SH-SY5Y (cell line): ENCODE results near the gene ZNF618.

ENCODE experiments used
- GATA2 ChIP-seq: IDR thresholded peaks from 2 replicates; pipeline ENCODE4 v1.6.1; 2011; ENCODE audit warnings: mild to moderate bottlenecking, low read depth, low read length
- GATA3 ChIP-seq: IDR thresholded peaks from 2 replicates; pipeline ENCODE4 v1.6.1; 2011; ENCODE audit warnings: low read depth, mild to moderate bottlenecking, low read length, moderate library complexity

GRCh38 chr9:114001794-114002261 is 125.7 kb downstream of the ZNF618 start:
- TF ChIP-seq GATA3 (no peak), GATA2 (no peak)
